Measurements from ENCODE around the gene NHS. TPM values are rescaled to one million over a fixed set of nuclear protein-coding genes. Genes with fewer than 3 reads are reported as not detected.

NHS gene
- total RNA-seq, 1 experiment from 2014 or later = 5.7 TPM

GRCh38 chrX:17494216-17494615 lies 119.2 kb downstream of the NHS start:
- no peak overlapping the region for H3K27ac ChIP-seq (ENCODE audit: low read depth, low read length)
- peaks cover 0 to 8% of the 10 kb centered on the region in 2 experiments; a peak in 2 of 4 replicates for H3K4me1 ChIP-seq (ENCODE audit: control insufficient read depth in 1 of 2, insufficient read depth in 2 of 2, low read length in 2 of 2)

GRCh38 chrX:17495052-17495451 lies 120.1 kb downstream of the NHS start:
- Histone ChIP-seq H3K36me3 (ENCODE audit: control insufficient read depth in 1 of 2, insufficient read depth in 2 of 2, low read length in 2 of 2) (no peaks in the 10 kb centered on the region), H3K79me2 (ENCODE audit: insufficient read depth, low read length) (no peaks in the 10 kb centered on the region), H4K20me1 (ENCODE audit: insufficient read depth) (no peaks in the 10 kb centered on the region), H3K4me3 (replicated peaks in 1 of 2; ENCODE audit: low read depth in 1 of 2, low read length in 2 of 2) (no peak overlapping the region), H3K9me3 (ENCODE audit: control insufficient read depth in 1 of 2, insufficient read depth in 1 of 2, low read depth in 1 of 2, low read length in 2 of 2) (no peaks in the 10 kb centered on the region), H3K4me1 (ENCODE audit: control insufficient read depth in 1 of 2, insufficient read depth in 2 of 2, low read length in 2 of 2) (peaks cover 0 to 12% of the 10 kb centered on the region in 2 experiments; a peak in 2 of 4 replicates), H3K9me2 (ENCODE audit: insufficient read depth) (no peaks in the 10 kb centered on the region), H3K9ac (ENCODE audit: low read length) (no peak overlapping the region), H2AFZ (ENCODE audit: low read depth, low read length, poor library complexity, severe bottlenecking) (no peak overlapping the region), H3K27me3 (ENCODE audit: insufficient read depth, low read length) (no peaks in the 10 kb centered on the region), H3K27ac (ENCODE audit: low read depth, low read length) (no peak overlapping the region), H3K4me2 (ENCODE audit: low read length) (no peak overlapping the region)
- no peak for ATAC-seq
- TF ChIP-seq, protein P1, sequence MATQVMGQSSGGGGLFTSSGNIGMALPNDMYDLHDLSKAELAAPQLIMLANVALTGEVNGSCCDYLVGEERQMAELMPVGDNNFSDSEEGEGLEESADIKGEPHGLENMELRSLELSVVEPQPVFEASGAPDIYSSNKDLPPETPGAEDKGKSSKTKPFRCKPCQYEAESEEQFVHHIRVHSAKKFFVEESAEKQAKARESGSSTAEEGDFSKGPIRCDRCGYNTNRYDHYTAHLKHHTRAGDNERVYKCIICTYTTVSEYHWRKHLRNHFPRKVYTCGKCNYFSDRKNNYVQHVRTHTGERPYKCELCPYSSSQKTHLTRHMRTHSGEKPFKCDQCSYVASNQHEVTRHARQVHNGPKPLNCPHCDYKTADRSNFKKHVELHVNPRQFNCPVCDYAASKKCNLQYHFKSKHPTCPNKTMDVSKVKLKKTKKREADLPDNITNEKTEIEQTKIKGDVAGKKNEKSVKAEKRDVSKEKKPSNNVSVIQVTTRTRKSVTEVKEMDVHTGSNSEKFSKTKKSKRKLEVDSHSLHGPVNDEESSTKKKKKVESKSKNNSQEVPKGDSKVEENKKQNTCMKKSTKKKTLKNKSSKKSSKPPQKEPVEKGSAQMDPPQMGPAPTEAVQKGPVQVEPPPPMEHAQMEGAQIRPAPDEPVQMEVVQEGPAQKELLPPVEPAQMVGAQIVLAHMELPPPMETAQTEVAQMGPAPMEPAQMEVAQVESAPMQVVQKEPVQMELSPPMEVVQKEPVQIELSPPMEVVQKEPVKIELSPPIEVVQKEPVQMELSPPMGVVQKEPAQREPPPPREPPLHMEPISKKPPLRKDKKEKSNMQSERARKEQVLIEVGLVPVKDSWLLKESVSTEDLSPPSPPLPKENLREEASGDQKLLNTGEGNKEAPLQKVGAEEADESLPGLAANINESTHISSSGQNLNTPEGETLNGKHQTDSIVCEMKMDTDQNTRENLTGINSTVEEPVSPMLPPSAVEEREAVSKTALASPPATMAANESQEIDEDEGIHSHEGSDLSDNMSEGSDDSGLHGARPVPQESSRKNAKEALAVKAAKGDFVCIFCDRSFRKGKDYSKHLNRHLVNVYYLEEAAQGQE (IDR thresholded peaks at IDR 0.05; ENCODE audit: low read depth) = no peak
- TF ChIP-seq POLR2A (IDR thresholded peaks at IDR 0.05; ENCODE audit: borderline replicate concordance, extremely low read depth, insufficient read depth, insufficient read length) (no peak), ZNF274 (IDR thresholded peaks at IDR 0.05; ENCODE audit: low read depth, low read length) (no peak), TCF7L2 (IDR thresholded peaks at IDR 0.05; ENCODE audit: borderline replicate concordance, extremely low read depth, insufficient read depth, insufficient read length) (no peak), JUND (IDR thresholded peaks at IDR 0.05) (no peak), SP1 (IDR thresholded peaks at IDR 0.05; ENCODE audit: low read depth) (no peak), EGR1 (IDR thresholded peaks at IDR 0.05; ENCODE audit: low read depth) (no peak), FOSL1 (IDR thresholded peaks at IDR 0.05; ENCODE audit: low read depth) (no peak), ZBTB33 (IDR thresholded peaks at IDR 0.05; ENCODE audit: extremely low read depth, insufficient replicate concordance, low read length) (no peak), YY1 (IDR thresholded peaks at IDR 0.05; ENCODE audit: extremely low read depth, insufficient replicate concordance, low read depth, low read length) (no peak)
- RAD21 ChIA-PET (ENCODE audit: low non-redundant PET in 1 of 2, low total read pairs in 2 of 2, uncharacterized antibody in 2 of 2, unreplicated experiment in 2 of 2) = no interaction called here
- POLR2A ChIA-PET = no interaction called here
- DNase-seq (ENCODE audit: low read depth, low spot score) = no peak
- intact Hi-C loops (cut with micrococcal nuclease) = no loop called here
- BruUV-seq (replicated peaks) = no TSS peak
- CTCF ChIA-PET = no interaction called here

More at GRCh38 chrX:17494216-17494615, 119.2 kb downstream of the NHS start:
- no peaks in the 10 kb centered on the region for H3K27me3 ChIP-seq (ENCODE audit: insufficient read depth, low read length)
- CTCF ChIA-PET = no interaction called here
- no peaks in the 10 kb centered on the region for H3K36me3 ChIP-seq (ENCODE audit: control insufficient read depth in 1 of 2, insufficient read depth in 2 of 2, low read length in 2 of 2)
- ATAC-seq (no peak), DNase-seq (ENCODE audit: low read depth, low spot score) (no peak)
- no TSS peak for BruUV-seq (replicated peaks)
- no peak overlapping the region for H3K9ac ChIP-seq (ENCODE audit: low read length)
- RAD21 ChIA-PET (ENCODE audit: low non-redundant PET in 1 of 2, low total read pairs in 2 of 2, uncharacterized antibody in 2 of 2, unreplicated experiment in 2 of 2) = no interaction called here
- TF ChIP-seq POLR2AphosphoS5 (IDR thresholded peaks at IDR 0.05; ENCODE audit: low read depth, low read length) = no peak
- TF ChIP-seq POLR2A (IDR thresholded peaks at IDR 0.05; ENCODE audit: borderline replicate concordance, extremely low read depth, insufficient read depth, insufficient read length) = no peak
- TF ChIP-seq EGR1 (IDR thresholded peaks at IDR 0.05; ENCODE audit: low read depth) = no peak
- TF ChIP-seq SRF (IDR thresholded peaks at IDR 0.05; ENCODE audit: low read depth) = no peak
- TF ChIP-seq EZH2 (IDR thresholded peaks at IDR 0.05) = no peak
- TF ChIP-seq ZNF274 (IDR thresholded peaks at IDR 0.05; ENCODE audit: low read depth, low read length) = no peak
- TF ChIP-seq JUND (IDR thresholded peaks at IDR 0.05) = no peak
- H2AFZ ChIP-seq (ENCODE audit: low read depth, low read length, poor library complexity, severe bottlenecking) = no peak overlapping the region
- no peak overlapping the region for H3K4me3 ChIP-seq (replicated peaks in 1 of 2; ENCODE audit: low read depth in 1 of 2, low read length in 2 of 2)
- no peaks in the 10 kb centered on the region for H3K9me3 ChIP-seq (ENCODE audit: control insufficient read depth in 1 of 2, insufficient read depth in 1 of 2, low read depth in 1 of 2, low read length in 2 of 2)
- no peak overlapping the region for H3K4me2 ChIP-seq (ENCODE audit: low read length)
- intact Hi-C loops (cut with micrococcal nuclease) = no loop called here
- H3K79me2 ChIP-seq (ENCODE audit: insufficient read depth, low read length) = no peaks in the 10 kb centered on the region
- no peaks in the 10 kb centered on the region for H3K9me2 ChIP-seq (ENCODE audit: insufficient read depth)
- POLR2A ChIA-PET = no interaction called here
- no peaks in the 10 kb centered on the region for H4K20me1 ChIP-seq (ENCODE audit: insufficient read depth)
